OCI-LY7 (cell line): Measurements from ENCODE around the gene LYSMD2. TPM values are rescaled to one million over a fixed set of nuclear protein-coding genes. Genes with fewer than 3 reads are reported as not detected.

Source experiments
- BruUV-seq: library from RNA; stranded (reverse); fragments of 400-500 nt; replicated peaks from 2 replicates; lab custom pipeline; 2021; lab: Mats Ljungman, UMichigan
- CTCF ChIA-PET: fragments of 300-600 bp; sonication (Branson Sonifier 250); formaldehyde crosslinking; loops from one replicate; lab custom pipeline; 2022; ENCODE audit warnings: antibody characterized with exemption; ENCODE audit not compliant: unreplicated experiment; lab: Charles Lee
- POLR2A ChIA-PET: fragments of 300-600 bp; sonication (Branson Sonifier 250); formaldehyde crosslinking; loops from one replicate; lab custom pipeline; 2022; ENCODE audit warnings: antibody characterized with exemption; lab: Charles Lee
- DNase-seq: peaks from one replicate; pipeline ENCODE4 v3.0.0-alpha.2; 2015; ENCODE audit warnings: low spot score
- H2AFZ ChIP-seq: fragments of 200-600 bp; sonication (generic), shearing (Covaris generic); 2 replicates; pipeline ENCODE4 v1.6.1; 2014; ENCODE audit warnings: mild to moderate bottlenecking, antibody characterized with exemption, low read length, moderate library complexity
- H3K27ac ChIP-seq: fragments of 200-600 bp; sonication (generic); 2 replicates; pipeline ENCODE4 v1.5.1; 2014; ENCODE audit warnings: mixed run types, low read depth, mild to moderate bottlenecking, moderate library complexity, low read length, inconsistent platforms; ENCODE audit not compliant: poor library complexity, severe bottlenecking
- H3K36me3 ChIP-seq: fragments of 200-600 bp; sonication (generic); 2 replicates; pipeline ENCODE4 v1.6.1; 2014; ENCODE audit warnings: mild to moderate bottlenecking, antibody characterized with exemption, low read length, moderate library complexity, mixed read lengths; ENCODE audit not compliant: insufficient read depth
- H3K4me1 ChIP-seq: fragments of 200-600 bp; sonication (generic); 2 replicates; pipeline ENCODE4 v1.5.1; 2014; ENCODE audit warnings: mild to moderate bottlenecking, low read length; ENCODE audit not compliant: insufficient read depth, poor library complexity, severe bottlenecking
- H3K4me2 ChIP-seq: fragments of 200-600 bp; sonication (generic); 2 replicates; pipeline ENCODE4 v1.6.1; 2014; ENCODE audit warnings: mild to moderate bottlenecking, low read length
- H3K4me3 ChIP-seq: fragments of 200-600 bp; sonication (generic); 2 replicates; pipeline ENCODE4 v1.5.1; 2014; ENCODE audit warnings: mild to moderate bottlenecking, low read depth, low read length; ENCODE audit not compliant: poor library complexity, severe bottlenecking
- H3K79me2 ChIP-seq: fragments of 200-600 bp; sonication (generic); 2 replicates; pipeline ENCODE4 v1.6.1; 2016; ENCODE audit warnings: low read depth, mild to moderate bottlenecking, low read length, moderate library complexity, mixed read lengths; ENCODE audit not compliant: insufficient read depth
- H3K9me2 ChIP-seq: fragments of 200-600 bp; sonication (generic); 2 replicates; pipeline ENCODE4 v1.6.1; 2016; ENCODE audit warnings: mild to moderate bottlenecking, low read length, mixed read lengths; ENCODE audit not compliant: insufficient read depth
- H3K9me3 ChIP-seq: fragments of 200-600 bp; sonication (generic); 2 replicates; pipeline ENCODE4 v1.6.1; 2014; ENCODE audit warnings: mild to moderate bottlenecking, mixed run types, low read length, mixed read lengths
- H4K20me1 ChIP-seq: fragments of 200-600 bp; sonication (generic); 2 replicates; pipeline ENCODE4 v1.6.1; 2014; ENCODE audit warnings: mild to moderate bottlenecking, antibody characterized with exemption, low read length, moderate library complexity, mixed read lengths; ENCODE audit not compliant: insufficient read depth
- CTCF ChIP-seq: fragments of 200-600 bp; sonication (generic); conservative IDR thresholded peaks from 2 replicates; pipeline ENCODE4 v1.5.1; 2014; ENCODE audit warnings: mild to moderate bottlenecking, antibody characterized with exemption, low read length, moderate library complexity, mixed read lengths
- EZH2phosphoT487 ChIP-seq: fragments of 200-600 bp; sonication (generic); IDR thresholded peaks from 2 replicates; pipeline ENCODE4 v1.6.1; 2018; ENCODE audit warnings: low read depth, borderline replicate concordance, mild to moderate bottlenecking, mixed run types, antibody characterized with exemption, low read length, moderate library complexity, mixed read lengths
- intact Hi-C: fragments of 100-400 bp; cut with micrococcal nuclease; formaldehyde crosslinking; loops from one replicate; pipeline ENCODE4 v1.10.0; 2022; ENCODE audit not compliant: unreplicated experiment
- total RNA-seq, 2 experiments: library from RNA; depleted of rRNA in 1 of 2; stranded (reverse); fragments of >200 nt in 1 of 2; shearing (Covaris generic) in 1 of 2; gene quantifications; 2 replicates each; pipeline ENCODE4 v1.2.3, GENCODE V29; 2014 to 2022

The LYSMD2 gene
- total RNA-seq, 2 experiments from 2014 or later, result 0.89 TPM; not detected in 1

GRCh38 chr15:51721199-51721960 is 16.1 kb downstream of the LYSMD2 start:
- H3K27ac ChIP-seq, result no peak overlapping the region
- TF ChIP-seq EZH2phosphoT487, result no peak
- TF ChIP-seq CTCF, result no peak
- H2AFZ ChIP-seq, result no peak overlapping the region
- intact Hi-C loops, result no loop called here
- CTCF ChIA-PET, result no interaction called here
- POLR2A ChIA-PET, result no interaction called here
- no peak overlapping the region for H3K4me2 ChIP-seq
- no peaks in the 10 kb centered on the region for H3K36me3 ChIP-seq
- BruUV-seq, result no TSS peak
- H3K9me3 ChIP-seq, result no peaks in the 10 kb centered on the region
- H3K9me2 ChIP-seq, result no peaks in the 10 kb centered on the region
- no peak for DNase-seq
- H3K4me1 ChIP-seq, result peaks cover 5% of the 10 kb centered on the region
- no peaks in the 10 kb centered on the region for H3K79me2 ChIP-seq
- no peaks in the 10 kb centered on the region for H4K20me1 ChIP-seq
- no peak overlapping the region for H3K4me3 ChIP-seq

GRCh38 chr15:51720201-51720995 is 17.1 kb downstream of the LYSMD2 start:
- Histone ChIP-seq H4K20me1 (no peaks in the 10 kb centered on the region), H3K27ac (no peak overlapping the region), H3K79me2 (no peaks in the 10 kb centered on the region), H3K4me2 (no peak overlapping the region), H2AFZ (no peak overlapping the region), H3K4me1 (no peaks in the 10 kb centered on the region), H3K36me3 (no peaks in the 10 kb centered on the region), H3K4me3 (no peak overlapping the region), H3K9me3 (no peaks in the 10 kb centered on the region), H3K9me2 (no peaks in the 10 kb centered on the region)
- BruUV-seq, result no TSS peak
- TF ChIP-seq EZH2phosphoT487 (no peak), CTCF (no peak)
- intact Hi-C loops, result no loop called here
- ChIA-PET POLR2A (interaction anchor here (0.6 kb wide), 1 partner anchor 1041 kb away, joined by 3 read pairs; no protein-coding TSS in a partner anchor), CTCF (no interaction called here)
- DNase-seq, result no peak

GRCh38 chr15:51718746-51719145 is 18.7 kb downstream of the LYSMD2 start:
- Histone ChIP-seq H3K9me2 (no peaks in the 10 kb centered on the region), H3K79me2 (no peaks in the 10 kb centered on the region), H3K4me3 (no peak overlapping the region), H3K4me1 (no peaks in the 10 kb centered on the region), H4K20me1 (no peaks in the 10 kb centered on the region), H3K4me2 (no peak overlapping the region), H3K9me3 (no peaks in the 10 kb centered on the region), H3K36me3 (no peaks in the 10 kb centered on the region), H3K27ac (no peak overlapping the region), H2AFZ (no peak overlapping the region)
- ChIA-PET CTCF (no interaction called here), POLR2A (no interaction called here)
- intact Hi-C loops, result no loop called here
- TF ChIP-seq EZH2phosphoT487, result no peak
- TF ChIP-seq CTCF, result no peak
- no TSS peak for BruUV-seq
- no peak for DNase-seq
